Chondrocyte (in vitro differentiated cells): ENCODE measurements around the gene NLRC5. TPM values are rescaled to one million over a fixed set of nuclear protein-coding genes. Genes with fewer than 3 reads are reported as not detected.

Experiments used
- DNase-seq: peaks from one replicate; pipeline ENCODE4 v3.0.0; 2021; ENCODE audit warnings: mixed read lengths, low spot score
- H3K27ac Mint-ChIP-seq: one replicate; pipeline ENCODE4 v1.8.0; 2021; ENCODE audit warnings: mild to moderate bottlenecking, moderate library complexity, mixed read lengths; ENCODE audit not compliant: unreplicated experiment
- H3K27me3 Mint-ChIP-seq: 2 replicates; pipeline ENCODE4 v1.8.0; 2021; ENCODE audit warnings: low read depth, mixed read lengths
- H3K36me3 Mint-ChIP-seq: 2 replicates; pipeline ENCODE4 v1.8.0; 2021; ENCODE audit warnings: low read depth, mixed read lengths
- H3K4me1 Mint-ChIP-seq: 2 replicates; pipeline ENCODE4 v1.8.0; 2021; ENCODE audit warnings: low read depth, mild to moderate bottlenecking, mixed read lengths
- H3K4me3 Mint-ChIP-seq: one replicate; pipeline ENCODE4 v1.8.0; 2021; ENCODE audit warnings: mild to moderate bottlenecking, moderate library complexity, mixed read lengths; ENCODE audit not compliant: unreplicated experiment
- H3K9me3 Mint-ChIP-seq: 2 replicates; pipeline ENCODE4 v1.8.0; 2021; ENCODE audit warnings: low read depth, mixed read lengths
- total RNA-seq: library from RNA; stranded (reverse); gene quantifications from 3 replicates; pipeline ENCODE4 v1.2.1, GENCODE V29; 2021
- TF ChIP-seq, protein P1 (sequence below): fragments of 200-600 bp; sonication (generic); IDR thresholded peaks from 2 replicates; pipeline ENCODE4 v1.5.0; 2021; ENCODE audit warnings: antibody characterized with exemption, mild to moderate bottlenecking, moderate library complexity

The NLRC5 gene
- total RNA-seq, 1 donor from 2014 or later, result 6.3 TPM

DNA sequence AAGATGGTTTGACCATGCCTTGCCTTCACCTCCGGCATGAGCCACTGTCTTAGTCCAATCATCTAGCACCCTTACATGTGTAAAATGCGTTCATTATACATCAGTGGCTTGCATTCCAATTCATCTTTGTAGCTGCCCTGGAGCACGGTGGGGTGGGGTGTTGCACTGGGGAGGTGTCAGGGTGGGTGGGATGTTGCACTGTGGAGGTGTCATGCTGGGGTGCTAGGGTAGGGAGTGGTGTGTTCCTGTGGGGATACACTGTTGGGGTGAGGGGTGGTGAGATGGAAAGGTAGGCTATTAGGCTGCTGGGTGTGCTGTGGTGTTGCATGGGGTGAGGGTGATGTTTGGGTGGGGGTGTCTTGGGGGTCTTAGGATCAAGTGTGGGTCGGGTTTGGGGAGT, 47.0 kb downstream of the NLRC5 start:
- Mint-ChIP-seq H3K27ac (no peak overlapping the region), H3K9me3 (peaks cover 5% of the 10 kb centered on the region), H3K36me3 (peaks cover 11% of the 10 kb centered on the region), H3K4me3 (no peak overlapping the region), H3K27me3 (no peaks in the 10 kb centered on the region), H3K4me1 (peaks cover 6% of the 10 kb centered on the region)
- peak; percentile 33 for DNase-seq
- TF ChIP-seq, protein P1, sequence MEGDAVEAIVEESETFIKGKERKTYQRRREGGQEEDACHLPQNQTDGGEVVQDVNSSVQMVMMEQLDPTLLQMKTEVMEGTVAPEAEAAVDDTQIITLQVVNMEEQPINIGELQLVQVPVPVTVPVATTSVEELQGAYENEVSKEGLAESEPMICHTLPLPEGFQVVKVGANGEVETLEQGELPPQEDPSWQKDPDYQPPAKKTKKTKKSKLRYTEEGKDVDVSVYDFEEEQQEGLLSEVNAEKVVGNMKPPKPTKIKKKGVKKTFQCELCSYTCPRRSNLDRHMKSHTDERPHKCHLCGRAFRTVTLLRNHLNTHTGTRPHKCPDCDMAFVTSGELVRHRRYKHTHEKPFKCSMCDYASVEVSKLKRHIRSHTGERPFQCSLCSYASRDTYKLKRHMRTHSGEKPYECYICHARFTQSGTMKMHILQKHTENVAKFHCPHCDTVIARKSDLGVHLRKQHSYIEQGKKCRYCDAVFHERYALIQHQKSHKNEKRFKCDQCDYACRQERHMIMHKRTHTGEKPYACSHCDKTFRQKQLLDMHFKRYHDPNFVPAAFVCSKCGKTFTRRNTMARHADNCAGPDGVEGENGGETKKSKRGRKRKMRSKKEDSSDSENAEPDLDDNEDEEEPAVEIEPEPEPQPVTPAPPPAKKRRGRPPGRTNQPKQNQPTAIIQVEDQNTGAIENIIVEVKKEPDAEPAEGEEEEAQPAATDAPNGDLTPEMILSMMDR, result no peak

DNA sequence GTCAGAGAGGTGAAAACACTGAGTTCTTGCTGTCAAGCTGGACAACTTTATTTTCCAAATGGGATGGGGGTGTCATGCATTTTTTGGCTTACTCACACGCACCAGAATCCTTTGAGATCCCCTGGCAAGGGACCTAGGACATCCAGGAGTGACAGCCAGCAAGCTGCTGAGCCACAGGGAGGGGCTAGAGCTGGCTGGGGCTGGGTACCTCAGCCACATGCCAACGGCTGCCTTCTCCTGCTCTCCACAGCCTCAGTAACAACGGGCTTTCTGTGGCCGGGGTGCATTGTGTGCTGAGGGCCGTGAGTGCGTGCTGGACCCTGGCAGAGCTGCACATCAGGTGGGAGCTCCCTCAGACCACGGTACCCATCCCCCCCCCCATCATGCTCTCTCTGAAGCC, 47.6 kb downstream of the NLRC5 start:
- Mint-ChIP-seq H3K36me3 (peaks cover 11% of the 10 kb centered on the region), H3K27me3 (no peaks in the 10 kb centered on the region), H3K27ac (no peak overlapping the region), H3K9me3 (peaks cover 5% of the 10 kb centered on the region), H3K4me1 (peaks cover 6% of the 10 kb centered on the region), H3K4me3 (no peak overlapping the region)
- peak; percentile 62 for DNase-seq
- TF ChIP-seq, protein P1, result no peak

DNA sequence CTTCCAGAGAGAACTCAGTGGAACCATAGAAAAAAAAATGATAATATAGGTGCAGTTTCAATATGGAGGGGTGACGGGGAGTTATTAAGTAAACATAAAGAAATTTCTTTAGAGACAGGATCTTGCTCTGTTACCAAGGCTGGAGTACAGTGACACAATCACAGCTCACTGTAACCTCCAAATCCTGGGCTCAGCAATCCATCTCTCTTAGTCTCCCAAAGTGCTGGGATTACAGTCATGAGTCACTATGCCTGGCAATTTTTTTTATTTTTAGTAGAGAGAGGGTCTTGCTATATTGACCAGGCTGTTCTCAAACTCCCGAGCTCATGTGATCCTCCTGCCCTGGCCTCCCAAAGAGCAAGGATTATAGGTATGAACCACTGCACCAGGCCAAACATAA, 48.8 kb downstream of the NLRC5 start:
- no peak overlapping the region for H3K27ac Mint-ChIP-seq
- H3K27me3 Mint-ChIP-seq, result no peaks in the 10 kb centered on the region

DNA sequence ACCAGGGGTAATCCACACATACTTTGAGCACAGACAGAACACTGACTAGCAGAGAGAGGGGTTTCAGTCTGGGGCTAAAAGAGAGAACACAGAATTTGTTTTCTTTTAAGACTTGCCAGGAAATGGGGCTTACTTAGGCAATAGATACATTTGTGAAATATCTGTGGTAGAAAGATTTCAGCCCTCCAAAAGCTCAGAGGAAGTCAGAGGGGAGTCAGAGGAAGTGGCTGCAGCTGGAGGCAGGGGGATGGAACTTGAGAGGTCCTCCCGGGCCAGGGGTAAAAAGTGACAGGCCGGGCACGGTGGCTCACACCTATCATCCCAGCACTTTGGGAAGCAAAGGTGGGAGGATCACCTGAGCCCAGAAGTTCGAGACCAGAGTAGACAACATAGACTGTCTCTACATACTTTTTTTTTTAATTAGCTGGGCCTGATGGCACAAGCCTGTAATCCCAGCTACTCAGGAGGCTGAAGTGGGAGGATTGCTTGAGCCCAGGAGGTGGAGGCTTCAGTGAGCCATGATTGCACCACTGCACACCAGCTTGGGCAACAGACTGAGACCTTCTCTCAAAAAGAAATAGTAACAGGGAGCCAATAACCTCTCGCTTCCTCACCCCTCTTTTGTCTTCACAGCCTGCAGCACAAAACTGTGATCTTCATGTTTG, 49.9 kb downstream of the NLRC5 start:
- TF ChIP-seq, protein P1, result no peak
- Mint-ChIP-seq H3K4me1 (peaks cover 6% of the 10 kb centered on the region), H3K27ac (peak overlapping the region; percentile 77), H3K36me3 (peaks cover 11% of the 10 kb centered on the region), H3K27me3 (no peaks in the 10 kb centered on the region), H3K9me3 (peaks cover 5% of the 10 kb centered on the region), H3K4me3 (no peak overlapping the region)
- DNase-seq, result no peak

More for the DNA sequence above, 48.8 kb downstream of the NLRC5 start:
- H3K4me1 Mint-ChIP-seq, result peaks cover 6% of the 10 kb centered on the region
- TF ChIP-seq, protein P1, result no peak
- H3K9me3 Mint-ChIP-seq, result peaks cover 5% of the 10 kb centered on the region
- H3K36me3 Mint-ChIP-seq, result peaks cover 11% of the 10 kb centered on the region
- no peak overlapping the region for H3K4me3 Mint-ChIP-seq
- DNase-seq, result no peak

DNA sequence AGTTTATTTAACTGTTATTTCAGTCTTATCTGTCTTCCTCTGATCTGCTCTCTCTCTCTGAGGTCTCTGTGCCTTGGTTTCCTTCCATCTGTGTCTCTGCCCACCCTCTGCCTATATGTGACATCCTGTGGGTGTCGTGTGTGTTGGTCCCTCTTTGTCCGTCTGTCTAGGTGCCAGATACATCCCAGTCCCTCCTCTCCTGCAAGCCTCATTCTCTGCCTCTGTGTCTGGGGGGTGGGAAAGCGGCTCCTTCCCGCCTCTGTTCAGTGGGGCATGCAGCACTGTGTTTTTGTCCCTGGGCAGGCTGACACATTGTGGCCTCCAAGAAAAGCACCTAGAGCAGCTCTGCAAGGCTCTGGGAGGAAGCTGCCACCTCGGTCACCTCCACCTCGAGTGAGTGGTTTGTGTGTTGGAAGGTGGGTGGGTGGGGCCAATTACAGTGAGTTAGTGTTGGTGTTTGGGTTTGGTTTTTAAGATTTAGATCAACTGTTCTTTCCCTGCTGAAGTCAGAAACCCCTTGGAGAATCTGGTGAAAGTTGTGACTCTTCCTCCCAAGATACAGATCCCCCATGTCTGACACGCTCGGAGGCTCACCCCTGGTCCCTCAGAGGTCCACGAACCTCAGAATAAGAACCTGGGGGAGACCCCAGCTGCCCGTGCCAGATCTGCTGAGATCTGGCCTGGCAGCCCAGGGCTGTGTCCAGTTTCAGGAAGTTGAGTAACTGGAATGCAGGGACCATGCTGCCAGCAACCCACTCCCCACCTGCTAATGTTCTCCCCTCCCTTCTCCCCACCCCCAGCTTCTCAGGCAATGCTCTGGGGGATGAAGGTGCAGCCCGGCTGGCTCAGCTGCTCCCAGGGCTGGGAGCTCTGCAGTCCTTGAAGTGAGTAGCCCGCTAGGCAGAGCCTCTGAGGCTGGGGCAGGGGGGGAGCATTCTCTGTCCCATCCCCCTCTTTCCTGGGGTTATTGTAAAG, 52.1 kb downstream of the NLRC5 start:
- peaks cover 8% of the 10 kb centered on the region for H3K36me3 Mint-ChIP-seq
- H3K9me3 Mint-ChIP-seq, result peaks cover 5% of the 10 kb centered on the region
- peaks cover 13% of the 10 kb centered on the region for H3K4me1 Mint-ChIP-seq
- no peak for DNase-seq
- no peak overlapping the region for H3K4me3 Mint-ChIP-seq
- no peak overlapping the region for H3K27ac Mint-ChIP-seq
- H3K27me3 Mint-ChIP-seq, result no peaks in the 10 kb centered on the region
- TF ChIP-seq, protein P1, result no peak
